AG09309 (cell line): ENCODE results near the gene OTOR.

Source experiments
- DNase-seq: peaks from one replicate; pipeline ENCODE4 v3.0.0-alpha.2; 2010; ENCODE audit warnings: low read depth
- H3K4me3 ChIP-seq: 2 replicates; pipeline ENCODE4 v1.5.1; 2011; ENCODE audit warnings: mild to moderate bottlenecking, low read depth, low read length, moderate library complexity; ENCODE audit not compliant: control insufficient read depth
- TF ChIP-seq, protein P1 (sequence below): IDR thresholded peaks from 2 replicates; pipeline ENCODE4 v1.5.1; 2011; ENCODE audit warnings: mild to moderate bottlenecking, low read depth, low read length, inconsistent platforms; ENCODE audit not compliant: insufficient read depth, control insufficient read depth; ENCODE audit errors: missing control alignments

The OTOR gene, protein sequence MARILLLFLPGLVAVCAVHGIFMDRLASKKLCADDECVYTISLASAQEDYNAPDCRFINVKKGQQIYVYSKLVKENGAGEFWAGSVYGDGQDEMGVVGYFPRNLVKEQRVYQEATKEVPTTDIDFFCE

DNA sequence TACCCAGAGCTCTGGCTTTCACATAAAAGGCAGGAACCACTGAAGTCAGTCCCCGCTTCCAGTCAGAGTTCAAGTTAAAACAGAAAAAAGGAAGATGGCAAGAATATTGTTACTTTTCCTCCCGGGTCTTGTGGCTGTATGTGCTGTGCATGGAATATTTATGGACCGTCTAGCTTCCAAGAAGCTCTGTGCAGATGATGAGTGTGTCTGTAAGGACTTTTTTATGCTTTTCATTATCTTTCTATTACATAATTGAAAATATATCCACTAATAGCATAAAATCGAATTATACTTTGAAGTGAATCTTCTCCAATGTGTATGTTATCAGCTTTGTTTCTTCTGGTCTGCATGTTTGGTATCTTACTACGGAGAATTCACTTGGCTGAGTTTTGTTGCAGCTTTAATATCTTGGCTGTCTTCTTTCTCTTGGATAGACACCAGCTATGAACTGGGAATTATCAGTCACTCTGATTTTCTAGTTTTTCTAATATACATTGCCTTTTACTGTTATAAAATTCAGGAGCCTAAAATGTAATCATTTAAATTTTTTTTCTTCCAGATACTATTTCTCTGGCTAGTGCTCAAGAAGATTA is at the start of gene OTOR:
Gene OTOR (plus strand): TSS at position 51 of the 593 bp plus-strand sequence. CDS start 44 bp downstream, at position 95.
- DNase-seq, result no peak
- TF ChIP-seq, protein P1, sequence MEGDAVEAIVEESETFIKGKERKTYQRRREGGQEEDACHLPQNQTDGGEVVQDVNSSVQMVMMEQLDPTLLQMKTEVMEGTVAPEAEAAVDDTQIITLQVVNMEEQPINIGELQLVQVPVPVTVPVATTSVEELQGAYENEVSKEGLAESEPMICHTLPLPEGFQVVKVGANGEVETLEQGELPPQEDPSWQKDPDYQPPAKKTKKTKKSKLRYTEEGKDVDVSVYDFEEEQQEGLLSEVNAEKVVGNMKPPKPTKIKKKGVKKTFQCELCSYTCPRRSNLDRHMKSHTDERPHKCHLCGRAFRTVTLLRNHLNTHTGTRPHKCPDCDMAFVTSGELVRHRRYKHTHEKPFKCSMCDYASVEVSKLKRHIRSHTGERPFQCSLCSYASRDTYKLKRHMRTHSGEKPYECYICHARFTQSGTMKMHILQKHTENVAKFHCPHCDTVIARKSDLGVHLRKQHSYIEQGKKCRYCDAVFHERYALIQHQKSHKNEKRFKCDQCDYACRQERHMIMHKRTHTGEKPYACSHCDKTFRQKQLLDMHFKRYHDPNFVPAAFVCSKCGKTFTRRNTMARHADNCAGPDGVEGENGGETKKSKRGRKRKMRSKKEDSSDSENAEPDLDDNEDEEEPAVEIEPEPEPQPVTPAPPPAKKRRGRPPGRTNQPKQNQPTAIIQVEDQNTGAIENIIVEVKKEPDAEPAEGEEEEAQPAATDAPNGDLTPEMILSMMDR, result no peak
- H3K4me3 ChIP-seq, result no peak within 1 kb of the TSS

DNA sequence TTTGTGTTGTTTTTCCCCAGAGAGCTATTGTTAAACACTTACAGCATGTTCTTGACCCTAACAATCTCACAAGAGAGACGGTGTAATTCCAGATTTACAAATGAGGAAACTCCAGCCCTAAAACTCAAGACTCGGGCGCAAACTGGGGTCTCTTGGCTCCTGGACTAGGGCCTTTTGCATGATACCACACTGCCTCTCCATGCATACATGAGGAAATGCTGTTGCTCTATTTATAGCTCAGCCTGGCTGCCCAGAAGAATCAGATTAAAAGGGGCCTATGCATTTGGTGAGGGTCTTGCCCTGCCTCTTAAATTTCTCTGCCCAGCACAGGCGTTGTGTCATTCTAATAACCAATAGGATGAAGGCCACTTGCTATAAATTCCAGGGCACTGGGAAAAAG is 48.9 kb upstream of the OTOR start:
- no peak for DNase-seq
- H3K4me3 ChIP-seq, result no peak overlapping the region
- TF ChIP-seq, protein P1, result no peak

- DNase-seq, result no peak
- TF ChIP-seq, protein P1, result peak; percentile 26
- no peak overlapping the region for H3K4me3 ChIP-seq
Observed at GRCh38 chr20:16701296-16701695, 46.9 kb upstream of the OTOR start.

DNA sequence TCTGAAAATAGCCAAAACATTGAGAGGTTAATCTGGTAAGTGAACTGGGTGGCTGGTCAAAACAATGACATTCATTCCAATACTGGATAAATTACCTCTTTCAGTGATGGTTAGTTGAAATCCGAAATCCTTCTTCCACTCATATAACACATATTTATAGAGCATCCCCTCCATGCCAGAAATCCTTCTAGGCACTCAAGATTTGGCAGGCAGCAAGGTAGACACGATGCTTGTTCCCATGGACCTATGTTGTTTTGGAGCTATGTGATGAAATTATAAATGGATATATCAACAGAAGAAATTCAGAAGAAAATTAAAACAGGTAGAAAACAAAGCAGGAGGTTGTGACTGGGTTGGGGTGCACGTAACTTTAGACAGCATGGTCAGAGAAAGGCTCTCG is 44.6 kb upstream of the OTOR start:
- DNase-seq, result no peak
- TF ChIP-seq, protein P1, result no peak
- H3K4me3 ChIP-seq, result no peak overlapping the region

DNA sequence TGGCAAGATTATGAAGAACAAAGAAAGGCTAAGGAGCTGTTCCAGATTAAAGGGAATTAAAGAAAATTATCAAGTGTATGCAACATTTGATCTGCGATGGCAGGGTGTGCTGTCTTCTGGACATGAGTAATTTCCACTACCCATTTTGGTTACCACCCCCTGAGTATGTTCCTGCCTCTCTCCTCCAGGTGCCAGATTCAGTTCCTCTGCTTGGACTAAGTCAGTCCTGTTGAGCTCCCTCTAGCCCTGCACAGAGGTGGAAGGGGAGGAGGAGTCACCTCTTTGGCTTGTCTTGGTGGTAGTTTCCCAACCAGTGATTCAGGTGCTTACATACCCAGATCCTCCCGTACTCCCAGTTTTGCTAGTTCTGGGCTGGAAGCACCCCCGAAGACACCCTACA is 40.5 kb upstream of the OTOR start:
- H3K4me3 ChIP-seq, result no peak overlapping the region
- TF ChIP-seq, protein P1, result no peak
- DNase-seq, result no peak

- DNase-seq, result no peak
- H3K4me3 ChIP-seq, result no peak overlapping the region
- TF ChIP-seq, protein P1, result no peak
Observed at GRCh38 chr20:16708602-16709001, 39.6 kb upstream of the OTOR start.
